GM23248 (cell line): ENCODE data around the gene NIPAL4.

ENCODE experiments used
- EZH2 ChIP-seq: fragments of 200-600 bp; sonication (generic); IDR thresholded peaks from 2 replicates; pipeline ENCODE4 v1.6.1; 2018; ENCODE audit warnings: antibody characterized with exemption, mild to moderate bottlenecking; ENCODE audit not compliant: insufficient read depth, poor library complexity, severe bottlenecking
- EZH2phosphoT487 ChIP-seq: fragments of 200-600 bp; sonication (generic); IDR thresholded peaks from 2 replicates; pipeline ENCODE4 v1.6.1; 2018; ENCODE audit warnings: antibody characterized with exemption, moderate library complexity, mild to moderate bottlenecking, low read depth; ENCODE audit not compliant: insufficient read depth

DNA sequence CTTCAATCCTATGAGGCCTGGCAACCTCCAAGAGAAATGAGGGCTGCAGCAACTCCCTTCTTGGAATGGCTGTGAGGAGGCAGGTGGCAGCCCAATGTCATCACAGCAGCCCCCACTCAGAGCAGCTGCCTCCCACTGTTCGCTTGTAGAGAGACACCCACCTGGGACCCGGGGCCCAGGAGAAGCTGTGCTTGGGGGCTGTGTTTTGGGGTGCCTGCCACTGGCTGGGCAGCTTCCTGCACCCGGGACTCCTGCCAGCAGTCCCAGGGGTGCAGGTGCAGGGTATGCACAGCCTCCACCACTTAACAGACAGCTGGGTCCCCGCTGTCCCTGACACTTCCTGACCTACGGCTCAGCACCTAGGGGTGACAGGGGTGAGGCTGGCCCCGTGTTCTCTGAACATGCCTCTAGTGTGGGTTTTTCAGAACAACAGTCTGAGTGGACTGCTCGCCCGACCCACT lies 26.2 kb downstream of the NIPAL4 start:
- TF ChIP-seq EZH2 (no peak), EZH2phosphoT487 (no peak)
